Neural crest cell (in vitro differentiated cells): ENCODE results near the gene SLC9A8. TPM values are rescaled to one million over a fixed set of nuclear protein-coding genes. Genes with fewer than 3 reads are reported as not detected.
A peak's percentile ranks its signal among the peaks of the same experiment; 100 is the strongest.

Source experiments
- DNase-seq: peaks from one replicate; pipeline ENCODE4 v3.0.0; 2021; ENCODE audit warnings: low read depth, mixed read lengths, low spot score
- H3K27ac Mint-ChIP-seq: one replicate; pipeline ENCODE4 v1.8.0; 2021; ENCODE audit warnings: mild to moderate bottlenecking, mixed read lengths; ENCODE audit not compliant: unreplicated experiment
- H3K27me3 Mint-ChIP-seq: 2 replicates; pipeline ENCODE4 v1.8.0; 2021; ENCODE audit warnings: low read depth, mild to moderate bottlenecking, mixed read lengths
- H3K36me3 Mint-ChIP-seq: 2 replicates; pipeline ENCODE4 v1.8.0; 2021; ENCODE audit warnings: low read depth, mild to moderate bottlenecking, mixed read lengths
- H3K4me1 Mint-ChIP-seq: 2 replicates; pipeline ENCODE4 v1.8.0; 2021; ENCODE audit warnings: mixed read lengths
- H3K4me3 Mint-ChIP-seq: one replicate; pipeline ENCODE4 v1.8.0; 2021; ENCODE audit warnings: mild to moderate bottlenecking, mixed read lengths
- H3K9me3 Mint-ChIP-seq: 2 replicates; pipeline ENCODE4 v1.8.0; 2021; ENCODE audit warnings: mixed read lengths
- CTCF ChIP-seq: fragments of 200-600 bp; sonication (generic); conservative IDR thresholded peaks from 2 replicates; pipeline ENCODE4 v1.5.0; 2021; ENCODE audit warnings: antibody characterized with exemption, mild to moderate bottlenecking
- total RNA-seq: library from RNA; stranded (reverse); gene quantifications from 2 replicates; pipeline ENCODE4 v1.2.1, GENCODE V29; 2021

The SLC9A8 gene
- total RNA-seq, 1 donor from 2014 or later: 9.7 TPM

- no peak for TF ChIP-seq CTCF
- H3K4me1 Mint-ChIP-seq: peaks cover 49% of the 10 kb centered on the region
- peak overlapping the region; percentile 98 for H3K4me3 Mint-ChIP-seq
- DNase-seq: no peak
- no peak overlapping the region for H3K27ac Mint-ChIP-seq
- no peaks in the 10 kb centered on the region for H3K27me3 Mint-ChIP-seq
- no peaks in the 10 kb centered on the region for H3K9me3 Mint-ChIP-seq
- H3K36me3 Mint-ChIP-seq: peaks cover 3% of the 10 kb centered on the region
Measured at GRCh38 chr20:49938173-49939163, 125.8 kb downstream of the SLC9A8 start.

- Mint-ChIP-seq H3K4me3 (peak overlapping the region; percentile 27), H3K36me3 (peaks cover 3% of the 10 kb centered on the region), H3K9me3 (no peaks in the 10 kb centered on the region), H3K4me1 (peaks cover 40% of the 10 kb centered on the region), H3K27me3 (no peaks in the 10 kb centered on the region), H3K27ac (no peak overlapping the region)
- DNase-seq: no peak
- TF ChIP-seq CTCF: no peak
Measured at GRCh38 chr20:49941456-49941855, 128.8 kb downstream of the SLC9A8 start.

Other genes with a start within 250 kb of the SLC9A8 start
- 7.1 and 9.8 TPM in 2 replicates for gene PTGIS, start 244.7 kb upstream of the SLC9A8 start, total RNA-seq
- 48.9 and 49.0 TPM in 2 replicates for gene B4GALT5, start 99.0 kb upstream of the SLC9A8 start, total RNA-seq
- gene SPATA2, start 102.7 kb downstream of the SLC9A8 start, total RNA-seq: 10.3 and 10.5 TPM in 2 replicates
- gene RNF114, start 123.6 kb downstream of the SLC9A8 start, total RNA-seq: 53.0 and 59.0 TPM in 2 replicates
- 12.5 and 12.9 TPM in 2 replicates for gene SNAI1, start 170.2 kb downstream of the SLC9A8 start, total RNA-seq